ENCODE data around the gene ELMOD1.

ELMOD1 gene

GRCh38 chr11:107689317-107690202, 98.6 kb downstream of the ELMOD1 start:
- Histone ChIP-seq H3K27me3 (ENCODE audit: control insufficient read depth, low read length) (peaks cover 2% of the 10 kb centered on the region; the same call in 1 of the 2 replicates), H3K9me3 (ENCODE audit: control insufficient read depth, insufficient read depth, low read length) (no peaks in the 10 kb centered on the region), H3K79me2 (ENCODE audit: control insufficient read depth, low read length) (no peaks in the 10 kb centered on the region), H4K20me1 (ENCODE audit: control insufficient read depth, insufficient read depth, low read depth, low read length) (no peaks in the 10 kb centered on the region), H3K4me3 (ENCODE audit: low read length) (no peak overlapping the region), H3K4me2 (ENCODE audit: low read length) (no peak overlapping the region), H3K36me3 (ENCODE audit: control insufficient read depth, low read length) (no peaks in the 10 kb centered on the region), H3K27ac (ENCODE audit: low read depth, low read length) (no peak overlapping the region), H3K9me2 (replicated peaks; ENCODE audit: control insufficient read depth, low read length) (no peaks in the 10 kb centered on the region), H3K4me1 (ENCODE audit: control insufficient read depth, low read length) (no peaks in the 10 kb centered on the region), H3F3A (ENCODE audit: control insufficient read depth, insufficient read depth) (no peaks in the 10 kb centered on the region)
- no peak for TF ChIP-seq EZH2phosphoT487 (IDR thresholded peaks at IDR 0.05; ENCODE audit: borderline replicate concordance, low read length)
- TF ChIP-seq, protein P1, sequence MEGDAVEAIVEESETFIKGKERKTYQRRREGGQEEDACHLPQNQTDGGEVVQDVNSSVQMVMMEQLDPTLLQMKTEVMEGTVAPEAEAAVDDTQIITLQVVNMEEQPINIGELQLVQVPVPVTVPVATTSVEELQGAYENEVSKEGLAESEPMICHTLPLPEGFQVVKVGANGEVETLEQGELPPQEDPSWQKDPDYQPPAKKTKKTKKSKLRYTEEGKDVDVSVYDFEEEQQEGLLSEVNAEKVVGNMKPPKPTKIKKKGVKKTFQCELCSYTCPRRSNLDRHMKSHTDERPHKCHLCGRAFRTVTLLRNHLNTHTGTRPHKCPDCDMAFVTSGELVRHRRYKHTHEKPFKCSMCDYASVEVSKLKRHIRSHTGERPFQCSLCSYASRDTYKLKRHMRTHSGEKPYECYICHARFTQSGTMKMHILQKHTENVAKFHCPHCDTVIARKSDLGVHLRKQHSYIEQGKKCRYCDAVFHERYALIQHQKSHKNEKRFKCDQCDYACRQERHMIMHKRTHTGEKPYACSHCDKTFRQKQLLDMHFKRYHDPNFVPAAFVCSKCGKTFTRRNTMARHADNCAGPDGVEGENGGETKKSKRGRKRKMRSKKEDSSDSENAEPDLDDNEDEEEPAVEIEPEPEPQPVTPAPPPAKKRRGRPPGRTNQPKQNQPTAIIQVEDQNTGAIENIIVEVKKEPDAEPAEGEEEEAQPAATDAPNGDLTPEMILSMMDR (IDR thresholded peaks at IDR 0.05; ENCODE audit: low read depth, low read length, poor library complexity, severe bottlenecking), result peak; percentile 66

DNA sequence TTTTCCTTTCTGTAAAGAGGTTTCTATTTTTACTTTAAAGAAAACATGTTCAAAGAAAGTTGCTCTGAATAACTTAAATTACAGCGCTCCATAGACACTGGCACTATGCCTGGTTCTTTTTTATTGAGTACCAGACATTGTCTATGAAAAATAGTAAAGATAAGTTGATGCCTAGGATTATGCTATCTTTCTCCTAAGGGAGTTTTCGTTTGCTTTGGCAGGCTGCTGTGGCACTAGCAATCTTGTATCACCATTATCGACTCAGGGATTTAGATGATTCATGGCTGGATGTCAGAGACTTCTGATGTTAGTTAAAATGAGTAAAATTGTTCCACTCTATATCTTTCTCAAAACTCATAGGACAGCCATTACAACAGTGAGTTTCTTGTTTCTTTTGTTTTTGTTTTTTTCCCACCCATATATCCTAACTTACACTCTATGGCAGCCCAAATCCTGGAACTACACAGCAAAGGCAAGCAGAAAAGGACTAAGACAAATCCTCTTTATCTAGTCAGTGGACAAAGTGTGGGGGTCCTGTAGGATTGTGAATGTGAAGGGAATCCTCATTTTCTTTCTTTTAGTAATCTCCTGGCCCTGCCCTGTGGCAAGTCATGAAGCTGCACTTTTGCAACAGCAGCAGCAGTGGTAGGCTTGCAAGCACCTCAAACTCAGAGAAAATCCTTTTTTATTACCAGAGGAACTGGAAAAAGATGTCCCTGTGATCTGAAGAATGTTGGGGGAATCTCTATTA, 100.2 kb downstream of the ELMOD1 start:
- Histone ChIP-seq H3K9me2 (replicated peaks; ENCODE audit: control insufficient read depth, low read length) (no peaks in the 10 kb centered on the region), H4K20me1 (ENCODE audit: control insufficient read depth, insufficient read depth, low read depth, low read length) (no peaks in the 10 kb centered on the region), H3K4me2 (ENCODE audit: low read length) (no peak overlapping the region), H3K36me3 (ENCODE audit: control insufficient read depth, low read length) (no peaks in the 10 kb centered on the region), H3K27ac (ENCODE audit: low read depth, low read length) (no peak overlapping the region), H3K27me3 (ENCODE audit: control insufficient read depth, low read length) (peaks cover 5% of the 10 kb centered on the region; the same call in 1 of the 2 replicates), H3K4me1 (ENCODE audit: control insufficient read depth, low read length) (no peaks in the 10 kb centered on the region), H3F3A (ENCODE audit: control insufficient read depth, insufficient read depth) (no peaks in the 10 kb centered on the region), H3K79me2 (ENCODE audit: control insufficient read depth, low read length) (no peaks in the 10 kb centered on the region), H3K4me3 (ENCODE audit: low read length) (no peak overlapping the region), H3K9me3 (ENCODE audit: control insufficient read depth, insufficient read depth, low read length) (no peaks in the 10 kb centered on the region)
- TF ChIP-seq, protein P1 (IDR thresholded peaks at IDR 0.05; ENCODE audit: low read depth, low read length, poor library complexity, severe bottlenecking), result no peak
- no peak for TF ChIP-seq EZH2phosphoT487 (IDR thresholded peaks at IDR 0.05; ENCODE audit: borderline replicate concordance, low read length)

DNA sequence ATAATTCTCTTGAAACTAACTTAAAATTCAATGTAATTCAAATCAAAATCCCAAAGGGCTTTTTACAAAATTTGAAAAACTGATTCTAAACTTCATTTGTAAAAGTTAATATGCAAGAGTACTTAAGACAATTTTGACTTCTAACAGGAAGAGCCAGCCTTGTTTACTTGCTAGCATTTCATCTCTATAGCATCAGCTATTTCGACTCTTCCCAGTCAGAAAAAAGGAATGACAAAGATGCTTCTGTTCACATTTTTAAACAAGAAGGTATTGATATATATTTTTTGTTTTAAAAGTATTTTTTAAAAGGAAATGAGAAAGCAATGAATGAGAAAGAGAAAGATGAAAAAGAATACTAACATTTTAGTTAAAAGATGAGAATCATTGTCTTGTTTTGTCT, 104.5 kb downstream of the ELMOD1 start:
- Histone ChIP-seq H3K4me1 (ENCODE audit: control insufficient read depth, low read length) (no peaks in the 10 kb centered on the region), H3F3A (ENCODE audit: control insufficient read depth, insufficient read depth) (no peaks in the 10 kb centered on the region), H3K79me2 (ENCODE audit: control insufficient read depth, low read length) (no peaks in the 10 kb centered on the region), H3K27me3 (ENCODE audit: control insufficient read depth, low read length) (peaks cover 12% of the 10 kb centered on the region), H3K27ac (ENCODE audit: low read depth, low read length) (no peak overlapping the region), H3K9me3 (ENCODE audit: control insufficient read depth, insufficient read depth, low read length) (no peaks in the 10 kb centered on the region), H3K9me2 (replicated peaks; ENCODE audit: control insufficient read depth, low read length) (no peaks in the 10 kb centered on the region), H4K20me1 (ENCODE audit: control insufficient read depth, insufficient read depth, low read depth, low read length) (no peaks in the 10 kb centered on the region), H3K4me2 (ENCODE audit: low read length) (no peak overlapping the region), H3K4me3 (ENCODE audit: low read length) (no peak overlapping the region), H3K36me3 (ENCODE audit: control insufficient read depth, low read length) (no peaks in the 10 kb centered on the region)
- no peak for TF ChIP-seq EZH2phosphoT487 (IDR thresholded peaks at IDR 0.05; ENCODE audit: borderline replicate concordance, low read length)

All from DOHH2 (cell line).